ENCODE results near the gene LPP. TPM values are rescaled to one million over a fixed set of nuclear protein-coding genes. Genes with fewer than 3 reads are reported as not detected.

Gene LPP
- total and polyA plus RNA-seq, 2 donors (not counting 1 experiment from before 2014, with no cell fraction given), result 7.6 to 81.7 TPM

DNA sequence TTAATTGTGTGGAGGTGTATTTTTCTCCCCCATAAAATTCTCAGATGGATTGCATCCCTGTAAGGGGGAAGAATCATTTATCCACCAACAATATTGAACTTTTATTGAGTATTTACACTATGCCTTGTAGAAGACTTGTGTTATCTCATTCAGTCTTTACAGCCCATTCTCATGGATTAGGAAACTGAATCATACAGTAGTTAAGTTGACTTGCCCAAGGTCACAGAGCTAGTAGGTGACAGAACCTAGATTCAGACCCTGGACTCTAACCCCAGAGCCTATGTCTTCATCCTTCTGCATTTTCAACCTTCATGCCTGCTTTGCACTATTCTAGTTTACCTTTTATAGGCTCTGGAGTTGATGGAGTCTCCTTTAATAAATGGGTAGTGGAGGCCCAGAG lies 226.8 kb downstream of the LPP start:
- peaks cover 0 to 9% (median 0%) of the 10 kb centered on the region in 3 donors for H3K9me3 ChIP-seq (ENCODE audit: control extremely low read depth in 1 of 3, control insufficient read depth in 2 of 3, insufficient read depth in 1 of 3, low read length in 2 of 3)
- no peaks in the 10 kb centered on the region for H4K20me1 ChIP-seq (ENCODE audit: control insufficient read depth, insufficient read depth, low read length, poor library complexity, severe bottlenecking)
- intact Hi-C loops (cut with micrococcal nuclease), result no loop called here
- TF ChIP-seq, protein P1, sequence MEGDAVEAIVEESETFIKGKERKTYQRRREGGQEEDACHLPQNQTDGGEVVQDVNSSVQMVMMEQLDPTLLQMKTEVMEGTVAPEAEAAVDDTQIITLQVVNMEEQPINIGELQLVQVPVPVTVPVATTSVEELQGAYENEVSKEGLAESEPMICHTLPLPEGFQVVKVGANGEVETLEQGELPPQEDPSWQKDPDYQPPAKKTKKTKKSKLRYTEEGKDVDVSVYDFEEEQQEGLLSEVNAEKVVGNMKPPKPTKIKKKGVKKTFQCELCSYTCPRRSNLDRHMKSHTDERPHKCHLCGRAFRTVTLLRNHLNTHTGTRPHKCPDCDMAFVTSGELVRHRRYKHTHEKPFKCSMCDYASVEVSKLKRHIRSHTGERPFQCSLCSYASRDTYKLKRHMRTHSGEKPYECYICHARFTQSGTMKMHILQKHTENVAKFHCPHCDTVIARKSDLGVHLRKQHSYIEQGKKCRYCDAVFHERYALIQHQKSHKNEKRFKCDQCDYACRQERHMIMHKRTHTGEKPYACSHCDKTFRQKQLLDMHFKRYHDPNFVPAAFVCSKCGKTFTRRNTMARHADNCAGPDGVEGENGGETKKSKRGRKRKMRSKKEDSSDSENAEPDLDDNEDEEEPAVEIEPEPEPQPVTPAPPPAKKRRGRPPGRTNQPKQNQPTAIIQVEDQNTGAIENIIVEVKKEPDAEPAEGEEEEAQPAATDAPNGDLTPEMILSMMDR (IDR thresholded peaks at IDR 0.05), result no peak
- no peak for TF ChIP-seq EZH2 (IDR thresholded peaks at IDR 0.05; ENCODE audit: borderline replicate concordance, insufficient read depth, low read depth, low read length, poor library complexity, severe bottlenecking)
- no peaks in the 10 kb centered on the region for H3K27me3 ChIP-seq (replicated peaks in 1 of 4; ENCODE audit: control extremely low read depth in 1 of 4, control insufficient read depth in 3 of 4, insufficient read depth in 4 of 4, low read length in 3 of 4)
- no peak overlapping the region for H3K9ac ChIP-seq (ENCODE audit: low read length)
- ChIA-PET CTCF (interaction anchor here (0.6 to 1.3 kb wide), 4 partner anchors 18 to 119 kb away, joined by 3 to 4 read pairs (median 3); no protein-coding TSS in a partner anchor), POLR2A (interaction anchor here (0.6 kb wide), 1 partner anchor 18 kb away, joined by 3 read pairs; no protein-coding TSS in a partner anchor)
- DNase-seq, result no peak
- H3K4me1 Mint-ChIP-seq, result peaks cover 46% of the 10 kb centered on the region
- no peak overlapping the region for H3K4me3 ChIP-seq (ENCODE audit: control extremely low read depth in 1 of 5, extremely low read depth in 1 of 5, insufficient read depth in 1 of 5, low read depth in 2 of 5, low read length in 4 of 5)
- peaks cover 9% of the 10 kb centered on the region for H3K79me2 ChIP-seq (ENCODE audit: control insufficient read depth, insufficient read depth, low read length)
- peak overlapping the region in 1 of 2 donors; percentile 42 for H3K27ac ChIP-seq (ENCODE audit: low read length in 2 of 2)
- no peaks in the 10 kb centered on the region for H3K9me3 Mint-ChIP-seq (ENCODE audit: insufficient read depth)
- H3K27me3 Mint-ChIP-seq, result no peaks in the 10 kb centered on the region
- peaks cover 19 to 24% of the 10 kb centered on the region in 2 donors for H3K4me1 ChIP-seq (ENCODE audit: control insufficient read depth in 2 of 2, insufficient read depth in 2 of 2, low read length in 2 of 2)
- H3K27ac Mint-ChIP-seq, result no peak overlapping the region
- H2AFZ ChIP-seq (ENCODE audit: insufficient read depth, low read depth, low read length, poor library complexity, severe bottlenecking), result peak overlapping the region; percentile 3
- H3K4me2 ChIP-seq (replicated peaks; ENCODE audit: low read depth, low read length, poor library complexity, severe bottlenecking), result peak overlapping the region; percentile 7
- no peaks in the 10 kb centered on the region for H3K36me3 ChIP-seq (replicated peaks in 1 of 2; ENCODE audit: control extremely low read depth in 1 of 2, control insufficient read depth in 1 of 2, extremely low read depth in 1 of 2, insufficient read depth in 2 of 2, low read length in 1 of 2)
- no peak overlapping the region for H3K4me3 Mint-ChIP-seq
- ATAC-seq (ENCODE audit: low read depth), result no peak

DNA sequence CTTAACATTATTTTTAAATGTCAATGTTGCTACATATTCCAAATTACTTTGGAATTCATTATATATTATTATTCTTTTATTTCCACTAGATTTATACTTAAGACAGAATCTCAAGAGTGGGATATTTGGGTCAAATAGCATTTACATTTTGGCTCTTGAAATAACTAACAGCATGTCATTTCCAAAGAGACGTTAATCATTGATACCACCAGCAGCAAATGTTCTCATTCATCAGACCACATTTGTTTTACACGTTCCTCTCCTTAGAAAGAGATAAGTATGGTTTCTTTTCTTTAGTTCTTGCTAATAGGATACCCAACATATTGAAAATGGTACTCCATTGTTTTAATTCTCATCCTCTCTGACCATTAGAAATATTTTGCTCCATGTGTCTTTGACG lies 229.8 kb downstream of the LPP start:
- Mint-ChIP-seq H3K4me3 (no peak overlapping the region), H3K4me1 (peaks cover 64% of the 10 kb centered on the region), H3K9me3 (ENCODE audit: insufficient read depth) (no peaks in the 10 kb centered on the region), H3K27ac (no peak overlapping the region), H3K27me3 (no peaks in the 10 kb centered on the region)
- Histone ChIP-seq H3K27ac (ENCODE audit: low read length in 2 of 2) (no peak overlapping the region), H3K36me3 (replicated peaks in 1 of 2; ENCODE audit: control extremely low read depth in 1 of 2, control insufficient read depth in 1 of 2, extremely low read depth in 1 of 2, insufficient read depth in 2 of 2, low read length in 1 of 2) (no peaks in the 10 kb centered on the region), H3K9me3 (ENCODE audit: control extremely low read depth in 1 of 3, control insufficient read depth in 2 of 3, insufficient read depth in 1 of 3, low read length in 2 of 3) (peaks cover 0 to 4% (median 0%) of the 10 kb centered on the region in 3 donors), H3K4me3 (ENCODE audit: control extremely low read depth in 1 of 5, extremely low read depth in 1 of 5, insufficient read depth in 1 of 5, low read depth in 2 of 5, low read length in 4 of 5) (no peak overlapping the region), H4K20me1 (ENCODE audit: control insufficient read depth, insufficient read depth, low read length, poor library complexity, severe bottlenecking) (no peaks in the 10 kb centered on the region), H3K4me1 (ENCODE audit: control insufficient read depth in 2 of 2, insufficient read depth in 2 of 2, low read length in 2 of 2) (peaks cover 33 to 38% of the 10 kb centered on the region in 2 donors), H2AFZ (ENCODE audit: insufficient read depth, low read depth, low read length, poor library complexity, severe bottlenecking) (no peak overlapping the region), H3K79me2 (ENCODE audit: control insufficient read depth, insufficient read depth, low read length) (peaks cover 11% of the 10 kb centered on the region), H3K9ac (ENCODE audit: low read length) (no peak overlapping the region), H3K4me2 (replicated peaks; ENCODE audit: low read depth, low read length, poor library complexity, severe bottlenecking) (no peak overlapping the region), H3K27me3 (replicated peaks in 1 of 4; ENCODE audit: control extremely low read depth in 1 of 4, control insufficient read depth in 3 of 4, insufficient read depth in 4 of 4, low read length in 3 of 4) (no peaks in the 10 kb centered on the region)
- intact Hi-C loops (cut with micrococcal nuclease), result no loop called here
- no peak for TF ChIP-seq EZH2 (IDR thresholded peaks at IDR 0.05; ENCODE audit: borderline replicate concordance, insufficient read depth, low read depth, low read length, poor library complexity, severe bottlenecking)
- TF ChIP-seq, protein P1 (IDR thresholded peaks at IDR 0.05), result no peak
- no peak for ATAC-seq (ENCODE audit: low read depth)
- no CpG with 5 or more reads among the region's 3 CpGs for WGBS (ENCODE audit: insufficient coverage)
- CTCF ChIA-PET, result no interaction called here
- POLR2A ChIA-PET, result no interaction called here
- DNase-seq, result no peak
